H1 (cell line): ENCODE measurements around the gene ARHGEF4. TPM values are rescaled to one million over a fixed set of nuclear protein-coding genes. Genes with fewer than 3 reads are reported as not detected.
A peak's percentile ranks its signal among the peaks of the same experiment; 100 is the strongest.

Experiments
- CTCF ChIA-PET: fragments of 300-600 bp; sonication (Branson Sonifier 250); formaldehyde crosslinking; loops from one replicate; lab custom pipeline; 2021; ENCODE audit not compliant: partially characterized antibody; lab: Charles Lee
- POLR2A ChIA-PET: fragments of 300-600 bp; sonication (Branson Sonifier 250); formaldehyde crosslinking; loops from one replicate; lab custom pipeline; 2021; ENCODE audit warnings: inconsistent platforms; ENCODE audit not compliant: partially characterized antibody; lab: Charles Lee
- DNase-seq, 2 experiments: peaks; one replicate each; pipeline versions ENCODE4 v3.0.0 to v3.0.0-alpha.2; 2010 to 2022; ENCODE audit warnings: low spot score in 2 of 2, low read depth in 1 of 2, mixed read lengths in 1 of 2
- FAIRE-seq: peaks from 2 replicates; lab custom pipeline; 2011; peaks lifted over from hg19 to GRCh38; lab: Jason Lieb, UNC
- H2AFZ ChIP-seq: 2 replicates; pipeline ENCODE4 v1.8.1; 2012; ENCODE audit warnings: low read length, inconsistent platforms
- H2AK5ac ChIP-seq: 2 replicates; pipeline ENCODE4 v1.6.1; 2013; ENCODE audit warnings: low read depth, low read length
- H2BK120ac ChIP-seq: replicated peaks from 2 replicates; pipeline ENCODE3; 2013; ENCODE audit warnings: low read depth, low read length, inconsistent platforms
- H2BK12ac ChIP-seq: 2 replicates; pipeline ENCODE4 v1.6.1; 2013; ENCODE audit warnings: low read depth, low read length
- H2BK15ac ChIP-seq: 2 replicates; pipeline ENCODE4 v1.6.1; 2013; ENCODE audit warnings: low read length
- H2BK20ac ChIP-seq: 2 replicates; pipeline ENCODE4 v1.6.1; 2013; ENCODE audit warnings: low read length
- H2BK5ac ChIP-seq: 2 replicates; pipeline ENCODE4 v1.6.1; 2013; ENCODE audit warnings: low read depth, low read length
- H3K14ac ChIP-seq: 2 replicates; pipeline ENCODE4 v1.6.1; 2013; ENCODE audit warnings: inconsistent platforms; ENCODE audit not compliant: insufficient read length
- H3K18ac ChIP-seq: 2 replicates; pipeline ENCODE4 v1.6.1; 2013; ENCODE audit warnings: low read length; ENCODE audit errors: extremely low read depth
- H3K23ac ChIP-seq: 2 replicates; pipeline ENCODE4 v1.6.1; 2013; ENCODE audit warnings: inconsistent platforms; ENCODE audit not compliant: insufficient read length
- H3K23me2 ChIP-seq: 2 replicates; pipeline ENCODE4 v1.6.1; 2013; ENCODE audit warnings: low read depth, low read length
- H3K27ac ChIP-seq: 2 replicates; pipeline ENCODE4 v1.6.1; 2011; ENCODE audit warnings: low read depth, low read length, inconsistent platforms
- H3K27me3 ChIP-seq, 4 experiments: replicated peaks in 1 of 4; 1 replicate in 1 of 4; 2 replicates in 3 of 4; pipeline versions ENCODE4 v1.6.1 to v1.8.1; 2011 to 2013; ENCODE audit warnings: low read length in 3 of 4, mild to moderate bottlenecking in 3 of 4, inconsistent platforms in 2 of 4, mixed read lengths in 2 of 4, moderate library complexity in 1 of 4; ENCODE audit not compliant: control insufficient read depth in 3 of 4, insufficient read depth in 3 of 4; ENCODE audit errors: extremely low read depth in 1 of 4
- H3K36me3 ChIP-seq, 4 experiments: 2 replicates each; pipeline versions ENCODE4 v1.6.1 to v1.8.1; 2011 to 2013; ENCODE audit warnings: mild to moderate bottlenecking in 4 of 4, low read length in 3 of 4, moderate library complexity in 2 of 4, control low read depth in 1 of 4, inconsistent platforms in 1 of 4; ENCODE audit not compliant: insufficient read depth in 4 of 4, control insufficient read depth in 2 of 4
- H3K4ac ChIP-seq: replicated peaks from 2 replicates; pipeline ENCODE3; 2013; ENCODE audit warnings: low read length, low read depth, mixed read lengths, inconsistent platforms; ENCODE audit not compliant: insufficient read length
- H3K4me1 ChIP-seq, 4 experiments: replicated peaks in 1 of 4; 1 replicate in 1 of 4; 2 replicates in 3 of 4; pipeline versions ENCODE4 v1.6.1 to v1.8.1; 2011 to 2013; ENCODE audit warnings: low read length in 3 of 4, inconsistent platforms in 2 of 4, mixed read lengths in 1 of 4; ENCODE audit not compliant: insufficient read depth in 4 of 4, control insufficient read depth in 3 of 4
- H3K4me2 ChIP-seq, 2 experiments: 2 replicates each; pipeline versions ENCODE4 v1.6.1 to v1.8.1; 2011 to 2013; ENCODE audit warnings: low read depth in 2 of 2, low read length in 2 of 2, control low read depth in 1 of 2, inconsistent platforms in 1 of 2, mild to moderate bottlenecking in 1 of 2; ENCODE audit not compliant: insufficient read depth in 1 of 2
- H3K4me3 ChIP-seq, 4 experiments: fragments of 200-600, 300-600 bp in 1 of 4; sonication (generic), shearing (Covaris generic), sonication (Bioruptor Twin) in 1 of 4; 2 replicates each; pipeline versions ENCODE4 v1.5.1 to v1.8.1; 2011 to 2016; ENCODE audit warnings: low read length in 4 of 4, low read depth in 3 of 4, control low read depth in 2 of 4, inconsistent platforms in 2 of 4, mild to moderate bottlenecking in 2 of 4, mixed read lengths in 1 of 4, moderate library complexity in 1 of 4; ENCODE audit not compliant: insufficient read depth in 2 of 4; ENCODE audit errors: extremely low read depth in 1 of 4
- H3K56ac ChIP-seq: replicated peaks from 2 replicates; pipeline ENCODE3; 2013; ENCODE audit warnings: low read depth, mild to moderate bottlenecking, mixed read lengths, low read length, inconsistent platforms; ENCODE audit not compliant: insufficient read length
- H3K79me1 ChIP-seq: 2 replicates; pipeline ENCODE4 v1.6.1; 2013; ENCODE audit warnings: low read depth, low read length, control low read depth
- H3K79me2 ChIP-seq, 2 experiments: 2 replicates each; pipeline versions ENCODE4 v1.6.1 to v1.8.1; 2012 to 2013; ENCODE audit warnings: low read length in 2 of 2, mild to moderate bottlenecking in 2 of 2, inconsistent platforms in 1 of 2; ENCODE audit not compliant: insufficient read depth in 2 of 2, control insufficient read depth in 1 of 2
- H3K9ac ChIP-seq, 4 experiments: replicated peaks in 1 of 4; 1 replicate in 1 of 4; 2 replicates in 3 of 4; pipeline versions ENCODE4 v1.6.1 to v1.8.1; 2011 to 2013; ENCODE audit warnings: low read depth in 3 of 4, low read length in 3 of 4, control low read depth in 2 of 4, mild to moderate bottlenecking in 2 of 4, moderate library complexity in 2 of 4, inconsistent platforms in 1 of 4; ENCODE audit errors: extremely low read depth in 1 of 4
- H3K9me3 ChIP-seq, 2 experiments: 2 replicates each; pipeline versions ENCODE4 v1.6.1 to v1.8.1; 2012 to 2013; ENCODE audit warnings: mild to moderate bottlenecking in 2 of 2, moderate library complexity in 2 of 2, control low read depth in 1 of 2, inconsistent platforms in 1 of 2, low read depth in 1 of 2, low read length in 1 of 2, mixed read lengths in 1 of 2; ENCODE audit not compliant: insufficient read depth in 2 of 2
- H4K20me1 ChIP-seq, 2 experiments: replicated peaks in 1 of 2; 2 replicates each; pipeline versions ENCODE3 to v1.8.1; 2011 to 2013; ENCODE audit warnings: inconsistent platforms in 2 of 2, low read length in 2 of 2, mild to moderate bottlenecking in 1 of 2; ENCODE audit not compliant: insufficient read depth in 2 of 2, control insufficient read depth in 1 of 2
- H4K5ac ChIP-seq: 2 replicates; pipeline ENCODE4 v1.6.1; 2013; ENCODE audit warnings: low read length, low read depth, mixed read lengths, inconsistent platforms; ENCODE audit not compliant: insufficient read length
- H4K8ac ChIP-seq: 2 replicates; pipeline ENCODE4 v1.8.0; 2013; ENCODE audit warnings: mild to moderate bottlenecking, moderate library complexity, low read length, inconsistent platforms; ENCODE audit not compliant: insufficient read depth; ENCODE audit errors: extremely low read depth
- H4K91ac ChIP-seq: replicated peaks from 2 replicates; pipeline ENCODE3; 2013; ENCODE audit warnings: low read length, mixed read lengths, inconsistent platforms; ENCODE audit not compliant: insufficient read length
- CHD1 ChIP-seq: IDR thresholded peaks from 2 replicates; pipeline ENCODE4 v1.6.1; 2012; ENCODE audit warnings: low read depth, low read length, improper control_type of control experiment
- HDAC6 ChIP-seq: IDR thresholded peaks from one replicate; pipeline ENCODE4 v1.7.1; 2012; ENCODE audit warnings: low read depth, mild to moderate bottlenecking, inconsistent platforms, low read length, moderate library complexity
- POLR2A ChIP-seq, 2 experiments: IDR thresholded peaks; 1 replicate in 1 of 2; 2 replicates in 1 of 2; pipeline ENCODE4 v1.6.1; 2011; ENCODE audit warnings: low read depth in 2 of 2, low read length in 2 of 2, mild to moderate bottlenecking in 2 of 2; ENCODE audit errors: control extremely low read depth in 1 of 2
- RFX5 ChIP-seq: IDR thresholded peaks from 2 replicates; pipeline ENCODE4 v1.6.1; 2011; ENCODE audit warnings: low read depth, low read length, improper control_type of control experiment, borderline replicate concordance
- RNF2 ChIP-seq: fragments of 200-900, 300-1000 bp; sonication (generic); IDR thresholded peaks from 2 replicates; pipeline ENCODE4 v1.7.1; 2016; ENCODE audit warnings: borderline replicate concordance, low read depth, mild to moderate bottlenecking, antibody characterized with exemption, low read length; ENCODE audit not compliant: poor library complexity, severe bottlenecking; ENCODE audit errors: missing control alignments
- SP1 ChIP-seq: IDR thresholded peaks from 2 replicates; pipeline ENCODE4 v1.6.1; 2011; ENCODE audit warnings: low read depth, low read length
- whole genome bisulfite sequencing, 2 experiments: shearing (Covaris generic) in 1 of 2; methylation state at CpG; one replicate each; pipeline versions ENCODE4 v1.1.6 to v1.1.7; 2013 to 2015; ENCODE audit warnings: low lambda C conversion rate in 2 of 2, mixed read lengths in 2 of 2, inconsistent platforms in 1 of 2, low coverage in 1 of 2, missing lambda C conversion rate in 1 of 2; ENCODE audit not compliant: insufficient replicate concordance in 2 of 2, insufficient coverage in 1 of 2, insufficient read length in 1 of 2; ENCODE audit errors: extremely low coverage in 1 of 2, missing lambda C conversion rate in 1 of 2; 5-methylcytosine and 5-hydroxymethylcytosine counted together
- polyA plus RNA-seq, 7 experiments: library from polyadenylated mRNA; depleted of rRNA in 3 of 7; stranded (reverse) in 5 of 7; unstranded in 2 of 7; fragments of >200 nt in 5 of 7; fragments of 200-250 nt in 2 of 7; gene quantifications; 1 replicate in 5 of 7; 2 replicates in 1 of 7; 4 replicates in 1 of 7; pipeline versions ENCODE4 v1.2.1 to v1.2.3, GENCODE V29; 2011 to 2013; ENCODE audit warnings: missing spikeins in 2 of 7, mixed read lengths in 2 of 7
- total RNA-seq: library from RNA; stranded (reverse); fragmentation: NEBNext Ultra II Directional; extraction: Animal tissue kit (Norgen Biotek cat#: 25700); gene quantifications from 2 replicates; pipeline ENCODE4 v1.2.1, GENCODE V29; 2021

The ARHGEF4 gene
- total and polyA plus RNA-seq, 2 of the 8 experiments (the other 6 are each of a cell fraction or from before 2014, with no cell fraction given), result 10.6 to 14.6 TPM

GRCh38 chr2:130911482-130911881 lies 74.8 kb downstream of the ARHGEF4 start:
- CTCF ChIA-PET, result interaction anchor here (1.2 to 1.7 kb wide), 2 partner anchors 9 to 113 kb away, joined by 4 to 6 read pairs; no protein-coding TSS in a partner anchor
- Histone ChIP-seq H2AK5ac (no peak overlapping the region), H3K23me2 (no peaks in the 10 kb centered on the region)

More at GRCh38 chr2:130911482-130911881, 74.8 kb downstream of the ARHGEF4 start:
- Histone ChIP-seq H2BK120ac (no peak overlapping the region), H2BK15ac (no peak overlapping the region), H3K4me2 (no peak overlapping the region), H3K23ac (no peak overlapping the region), H4K20me1 (no peaks in the 10 kb centered on the region), H4K91ac (no peak overlapping the region), H2BK12ac (no peak overlapping the region), H2BK5ac (no peak overlapping the region), H2BK20ac (no peak overlapping the region), H3K27me3 (peaks cover 0 to 6% (median 0%) of the 10 kb centered on the region in 4 experiments; a peak in 2 of 7 replicates), H3K36me3 (peaks cover 0 to under 1% (median 0%) of the 10 kb centered on the region in 4 experiments; a peak in 1 of 8 replicates), H4K8ac (no peak overlapping the region), H3K9me3 (peaks cover 1 to 4% of the 10 kb centered on the region in 2 experiments; a peak in 2 of 4 replicates), H3K79me1 (no peaks in the 10 kb centered on the region), H3K79me2 (no peaks in the 10 kb centered on the region), H3K56ac (no peak overlapping the region), H3K4me3 (no peak overlapping the region), H3K27ac (no peak overlapping the region), H3K18ac (no peak overlapping the region), H3K4me1 (peaks cover 0 to 5% (median 1%) of the 10 kb centered on the region in 4 experiments; a peak in 2 of 7 replicates), H4K5ac (no peak overlapping the region), H3K14ac (no peak overlapping the region), H3K4ac (no peak overlapping the region), H2AFZ (no peak overlapping the region), H3K9ac (no peak overlapping the region)
- FAIRE-seq, result no peak
- TF ChIP-seq CHD1 (no peak), POLR2A (IDR thresholded peaks at IDR 0.05; ENCODE audit: control extremely low read depth in 1 of 2, low read depth in 2 of 2, low read length in 2 of 2) (no peak), SP1 (no peak), RNF2 (no peak), RFX5 (no peak), HDAC6 (no peak)
- POLR2A ChIA-PET, result no interaction called here
- DNase-seq, result peak in 1 of 2 experiments; percentile 42
- 88% methylated on average over 5 of the region's 5 CpGs; no CpG with 5 or more reads in 1 of the 2 experiments for WGBS, 2 experiments
